ENCODE results near the gene PHYHD1. TPM values are rescaled to one million over a fixed set of nuclear protein-coding genes. Genes with fewer than 3 reads are reported as not detected.
A peak's percentile ranks its signal among the peaks of the same experiment; 100 is the strongest.

PHYHD1 gene
- polyA plus RNA-seq, 2 of the 4 experiments (the other 2 are of a cell fraction) = not detected

DNA sequence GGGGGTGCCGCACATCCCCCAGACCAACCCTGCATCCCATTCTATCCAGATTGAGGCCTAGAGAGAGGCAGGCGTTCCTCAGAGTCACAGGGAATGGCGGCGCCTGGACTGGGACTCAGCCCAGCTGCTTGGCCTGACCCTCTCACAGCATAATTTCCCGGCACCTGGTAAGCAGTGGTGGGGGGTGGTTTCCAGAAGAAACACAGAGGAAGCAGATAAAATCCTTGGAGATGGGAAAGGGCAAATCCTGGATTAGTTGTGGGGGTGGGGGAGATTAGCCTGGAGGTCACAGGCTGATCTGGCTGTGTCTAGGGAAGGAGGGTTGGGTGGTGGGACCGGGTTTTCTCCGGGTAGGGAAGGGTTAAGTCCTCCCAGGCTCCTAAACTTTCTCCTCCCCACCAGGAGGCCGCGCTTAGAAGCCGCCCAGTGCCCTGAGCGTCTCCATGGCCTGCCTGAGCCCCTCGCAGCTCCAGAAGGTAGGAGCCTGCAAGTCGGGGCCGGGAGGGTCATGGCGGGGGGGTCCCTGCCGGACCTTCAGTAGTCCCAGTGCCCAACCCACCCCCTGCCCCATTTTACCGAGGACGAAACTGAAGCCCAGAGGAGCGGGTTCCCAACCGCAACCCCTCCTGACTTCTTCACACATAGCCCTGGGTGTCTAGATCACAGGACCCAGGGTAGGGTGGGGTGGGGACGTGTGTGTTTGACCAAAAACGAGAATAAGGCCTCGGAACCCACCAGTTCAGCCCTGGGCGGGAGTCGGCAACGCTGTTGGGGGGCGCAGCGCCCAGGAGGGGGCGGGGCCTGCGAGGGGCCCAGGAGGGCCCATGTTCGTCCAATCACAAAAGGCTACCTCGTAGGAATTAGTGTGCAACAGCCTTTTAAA lies 1.3 kb downstream of the PHYHD1 start (continued):
- TF ChIP-seq ZNF302 (CRISPR knock-in tag; IDR thresholded peaks at IDR 0.05) = no peak

DNA sequence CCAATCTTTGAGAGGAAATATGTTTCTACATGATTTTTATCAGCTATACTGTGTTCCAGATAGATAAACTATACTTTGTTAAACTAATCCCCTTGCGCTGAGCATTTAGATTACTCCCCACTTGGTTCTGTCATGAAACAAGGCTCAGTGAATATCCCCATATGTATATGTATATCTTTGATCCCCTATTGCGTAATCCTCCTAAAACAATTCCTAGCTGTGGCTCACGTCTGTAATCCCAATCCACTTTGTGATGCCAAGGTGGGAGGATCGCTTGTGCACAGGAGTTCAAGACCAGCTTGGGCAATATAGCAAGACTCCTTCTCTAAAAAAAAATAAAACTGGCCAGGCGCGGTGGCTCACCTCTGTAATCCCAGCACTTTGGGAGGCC lies 2.7 kb downstream of the PHYHD1 start:
- ChIA-PET POLR2A (no interaction called here), CTCF (interaction anchor here (1.0 to 14.3 kb wide), 4 partner anchors 45 to 104 kb away, joined by 3 to 244 read pairs (median 32); partner anchors contain the start of gene ENDOG)
- 96% methylated on average over 6 of the region's 6 CpGs for WGBS (ENCODE audit: missing lambda C conversion rate)
- Histone ChIP-seq H3K9me3 (no peaks in the 10 kb centered on the region), H3K4me2 (no peak overlapping the region), H3K4me3 (no peak overlapping the region), H3K4me1 (peaks cover 30% of the 10 kb centered on the region), H3K27ac (no peak overlapping the region; a peak in 1 of 6 replicates)
- FAIRE-seq = no peak
- peak; percentile 72 to 93; a peak in 3 of 4 replicates for TF ChIP-seq CEBPB (IDR thresholded peaks at IDR 0.05)
- TF ChIP-seq, protein P1, sequence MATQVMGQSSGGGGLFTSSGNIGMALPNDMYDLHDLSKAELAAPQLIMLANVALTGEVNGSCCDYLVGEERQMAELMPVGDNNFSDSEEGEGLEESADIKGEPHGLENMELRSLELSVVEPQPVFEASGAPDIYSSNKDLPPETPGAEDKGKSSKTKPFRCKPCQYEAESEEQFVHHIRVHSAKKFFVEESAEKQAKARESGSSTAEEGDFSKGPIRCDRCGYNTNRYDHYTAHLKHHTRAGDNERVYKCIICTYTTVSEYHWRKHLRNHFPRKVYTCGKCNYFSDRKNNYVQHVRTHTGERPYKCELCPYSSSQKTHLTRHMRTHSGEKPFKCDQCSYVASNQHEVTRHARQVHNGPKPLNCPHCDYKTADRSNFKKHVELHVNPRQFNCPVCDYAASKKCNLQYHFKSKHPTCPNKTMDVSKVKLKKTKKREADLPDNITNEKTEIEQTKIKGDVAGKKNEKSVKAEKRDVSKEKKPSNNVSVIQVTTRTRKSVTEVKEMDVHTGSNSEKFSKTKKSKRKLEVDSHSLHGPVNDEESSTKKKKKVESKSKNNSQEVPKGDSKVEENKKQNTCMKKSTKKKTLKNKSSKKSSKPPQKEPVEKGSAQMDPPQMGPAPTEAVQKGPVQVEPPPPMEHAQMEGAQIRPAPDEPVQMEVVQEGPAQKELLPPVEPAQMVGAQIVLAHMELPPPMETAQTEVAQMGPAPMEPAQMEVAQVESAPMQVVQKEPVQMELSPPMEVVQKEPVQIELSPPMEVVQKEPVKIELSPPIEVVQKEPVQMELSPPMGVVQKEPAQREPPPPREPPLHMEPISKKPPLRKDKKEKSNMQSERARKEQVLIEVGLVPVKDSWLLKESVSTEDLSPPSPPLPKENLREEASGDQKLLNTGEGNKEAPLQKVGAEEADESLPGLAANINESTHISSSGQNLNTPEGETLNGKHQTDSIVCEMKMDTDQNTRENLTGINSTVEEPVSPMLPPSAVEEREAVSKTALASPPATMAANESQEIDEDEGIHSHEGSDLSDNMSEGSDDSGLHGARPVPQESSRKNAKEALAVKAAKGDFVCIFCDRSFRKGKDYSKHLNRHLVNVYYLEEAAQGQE (IDR thresholded peaks at IDR 0.05) = no peak
- ATAC-seq = no peak
- DNase-seq (ENCODE audit: low read depth in 1 of 2, low spot score in 1 of 2) = no peak

GRCh38 chr9:128927731-128928411 lies 7.1 kb downstream of the PHYHD1 start:
- Histone ChIP-seq H3K4me1 (peaks cover 4% of the 10 kb centered on the region), H3K9me3 (no peaks in the 10 kb centered on the region), H3K27ac (peak overlapping the region; percentile 65 to 72; a peak in 5 of 6 replicates), H3K4me3 (no peak overlapping the region), H3K4me2 (0 out of 3 replicates have a peak overlapping the region, but pooled peaks have one; percentile 15)
- 24% methylated on average over 10 of the region's 10 CpGs for WGBS (ENCODE audit: missing lambda C conversion rate)
- no peak for FAIRE-seq
- POLR2A ChIA-PET = no interaction called here
- TF ChIP-seq SMC3 (IDR thresholded peaks at IDR 0.05) = peak; percentile 99
- TF ChIP-seq, protein P2, sequence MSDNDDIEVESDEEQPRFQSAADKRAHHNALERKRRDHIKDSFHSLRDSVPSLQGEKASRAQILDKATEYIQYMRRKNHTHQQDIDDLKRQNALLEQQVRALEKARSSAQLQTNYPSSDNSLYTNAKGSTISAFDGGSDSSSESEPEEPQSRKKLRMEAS (IDR thresholded peaks at IDR 0.05) = peak; percentile 47; the same call in 1 of the 2 replicates
- no peak for TF ChIP-seq CHD4 (IDR thresholded peaks at IDR 0.05; ENCODE audit: borderline replicate concordance)
- peak; percentile 98 to 99 for TF ChIP-seq RAD21 (conservative IDR thresholded peaks at IDR 0.05 in 1 of 2, IDR thresholded peaks at IDR 0.05 in 1 of 2)
- TF ChIP-seq, protein P3, sequence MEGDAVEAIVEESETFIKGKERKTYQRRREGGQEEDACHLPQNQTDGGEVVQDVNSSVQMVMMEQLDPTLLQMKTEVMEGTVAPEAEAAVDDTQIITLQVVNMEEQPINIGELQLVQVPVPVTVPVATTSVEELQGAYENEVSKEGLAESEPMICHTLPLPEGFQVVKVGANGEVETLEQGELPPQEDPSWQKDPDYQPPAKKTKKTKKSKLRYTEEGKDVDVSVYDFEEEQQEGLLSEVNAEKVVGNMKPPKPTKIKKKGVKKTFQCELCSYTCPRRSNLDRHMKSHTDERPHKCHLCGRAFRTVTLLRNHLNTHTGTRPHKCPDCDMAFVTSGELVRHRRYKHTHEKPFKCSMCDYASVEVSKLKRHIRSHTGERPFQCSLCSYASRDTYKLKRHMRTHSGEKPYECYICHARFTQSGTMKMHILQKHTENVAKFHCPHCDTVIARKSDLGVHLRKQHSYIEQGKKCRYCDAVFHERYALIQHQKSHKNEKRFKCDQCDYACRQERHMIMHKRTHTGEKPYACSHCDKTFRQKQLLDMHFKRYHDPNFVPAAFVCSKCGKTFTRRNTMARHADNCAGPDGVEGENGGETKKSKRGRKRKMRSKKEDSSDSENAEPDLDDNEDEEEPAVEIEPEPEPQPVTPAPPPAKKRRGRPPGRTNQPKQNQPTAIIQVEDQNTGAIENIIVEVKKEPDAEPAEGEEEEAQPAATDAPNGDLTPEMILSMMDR (IDR thresholded peaks at IDR 0.05) = peak; percentile 93
- peak; percentile 93 to 94 for ATAC-seq
- CTCF ChIA-PET = interaction anchor here (0.6 to 14.3 kb wide), 71 partner anchors 8 to 1702 kb away, joined by 3 to 244 read pairs (median 5); partner anchors contain the start of genes DOLK, ENDOG, KYAT1 and NUP188
- DNase-seq (ENCODE audit: low read depth in 1 of 2, low spot score in 1 of 2) = peak; percentile 70 to 83

GRCh38 chr9:128928624-128929023 lies 7.8 kb downstream of the PHYHD1 start:
- H3K4me1 ChIP-seq = peaks cover 4% of the 10 kb centered on the region
- ATAC-seq (no peak), DNase-seq (ENCODE audit: low read depth in 1 of 2, low spot score in 1 of 2) (no peak), FAIRE-seq (no peak)
- ChIA-PET CTCF (interaction anchor here (0.6 to 14.3 kb wide), 63 partner anchors 8 to 1701 kb away, joined by 3 to 244 read pairs (median 5); partner anchors contain the start of genes DOLK, ENDOG, KYAT1 and NUP188), POLR2A (no interaction called here)
- H3K4me2 ChIP-seq = no peak overlapping the region
- no peak overlapping the region for H3K27ac ChIP-seq
- TF ChIP-seq FOSB (CRISPR knock-in tag; IDR thresholded peaks at IDR 0.05) (no peak), NFE2L2 (conservative IDR thresholded peaks at IDR 0.05; ENCODE audit: low read length) (no peak)
- no peaks in the 10 kb centered on the region for H3K9me3 ChIP-seq
- no peak overlapping the region for H3K4me3 ChIP-seq
- WGBS (ENCODE audit: missing lambda C conversion rate) = 80% methylated on average over 2 of the region's 2 CpGs

Measured in A549 (cell line).